Glutamatergic neuron (in vitro differentiated cells): Measurements from ENCODE around the gene PHACTR2. TPM values are rescaled to one million over a fixed set of nuclear protein-coding genes. Genes with fewer than 3 reads are reported as not detected.

Experiments
- DNase-seq: peaks from one replicate; pipeline ENCODE4 v3.0.0; 2022
- H3K27ac Mint-ChIP-seq: one replicate; pipeline ENCODE4 v1.8.0; 2020; ENCODE audit warnings: mild to moderate bottlenecking, mixed read lengths, inconsistent platforms; ENCODE audit not compliant: unreplicated experiment
- H3K27me3 Mint-ChIP-seq: one replicate; pipeline ENCODE4 v1.8.0; 2020; ENCODE audit warnings: mild to moderate bottlenecking, moderate library complexity, mixed read lengths, inconsistent platforms; ENCODE audit not compliant: unreplicated experiment
- H3K36me3 Mint-ChIP-seq: one replicate; pipeline ENCODE4 v1.8.0; 2020; ENCODE audit warnings: mild to moderate bottlenecking, mixed read lengths, inconsistent platforms; ENCODE audit not compliant: unreplicated experiment
- H3K4me1 Mint-ChIP-seq: one replicate; pipeline ENCODE4 v1.8.0; 2020; ENCODE audit warnings: mild to moderate bottlenecking, low read depth, mixed read lengths, inconsistent platforms; ENCODE audit not compliant: unreplicated experiment
- H3K4me3 Mint-ChIP-seq: one replicate; pipeline ENCODE4 v1.8.0; 2020; ENCODE audit warnings: mild to moderate bottlenecking, mixed read lengths, inconsistent platforms; ENCODE audit not compliant: unreplicated experiment
- H3K9me3 Mint-ChIP-seq: one replicate; pipeline ENCODE4 v1.8.0; 2020; ENCODE audit warnings: mild to moderate bottlenecking, moderate library complexity, mixed read lengths, inconsistent platforms; ENCODE audit not compliant: unreplicated experiment
- CTCF ChIP-seq: fragments of 200-600 bp; sonication (generic); IDR thresholded peaks from one replicate; pipeline ENCODE4 v1.5.0; 2021; ENCODE audit not compliant: partially characterized antibody, unreplicated experiment
- total RNA-seq: library from RNA; stranded (reverse); fragmentation: NEBNext Ultra II Directional; extraction: Animal tissue kit (Norgen Biotek cat#: 25700); gene quantifications from one replicate; pipeline ENCODE4 v1.2.1, GENCODE V29; 2021; ENCODE audit not compliant: unreplicated experiment

Gene PHACTR2
- total RNA-seq, 1 donor from 2014 or later: 9.7 TPM

GRCh38 chr6:143817621-143818020 lies 139.9 kb downstream of the PHACTR2 start:
- H3K4me3 Mint-ChIP-seq: no peak overlapping the region

GRCh38 chr6:143821359-143821758 lies 143.6 kb downstream of the PHACTR2 start:
- peaks cover 1% of the 10 kb centered on the region for H3K27me3 Mint-ChIP-seq

More at GRCh38 chr6:143817621-143818020, 139.9 kb downstream of the PHACTR2 start:
- DNase-seq: no peak
- Mint-ChIP-seq H3K27ac (no peak overlapping the region), H3K27me3 (peaks cover 1% of the 10 kb centered on the region), H3K36me3 (no peaks in the 10 kb centered on the region), H3K9me3 (no peaks in the 10 kb centered on the region), H3K4me1 (no peaks in the 10 kb centered on the region)
- TF ChIP-seq CTCF: no peak

GRCh38 chr6:143822584-143823024 lies 144.8 kb downstream of the PHACTR2 start:
- Mint-ChIP-seq H3K27me3 (peaks cover 1% of the 10 kb centered on the region), H3K4me1 (no peaks in the 10 kb centered on the region), H3K27ac (no peak overlapping the region), H3K9me3 (no peaks in the 10 kb centered on the region), H3K4me3 (no peak overlapping the region), H3K36me3 (no peaks in the 10 kb centered on the region)
- TF ChIP-seq CTCF: no peak
- no peak for DNase-seq

More at GRCh38 chr6:143821359-143821758, 143.6 kb downstream of the PHACTR2 start:
- Mint-ChIP-seq H3K4me1 (no peaks in the 10 kb centered on the region), H3K4me3 (no peak overlapping the region), H3K27ac (no peak overlapping the region), H3K9me3 (no peaks in the 10 kb centered on the region), H3K36me3 (no peaks in the 10 kb centered on the region)
- no peak for TF ChIP-seq CTCF
- DNase-seq: no peak

GRCh38 chr6:143823548-143823947 lies 145.8 kb downstream of the PHACTR2 start:
- no peaks in the 10 kb centered on the region for H3K4me1 Mint-ChIP-seq
- no peak for DNase-seq
- no peak overlapping the region for H3K4me3 Mint-ChIP-seq
- no peak overlapping the region for H3K27ac Mint-ChIP-seq
- H3K27me3 Mint-ChIP-seq: peaks cover 1% of the 10 kb centered on the region
- no peaks in the 10 kb centered on the region for H3K36me3 Mint-ChIP-seq
- TF ChIP-seq CTCF: no peak
- H3K9me3 Mint-ChIP-seq: no peaks in the 10 kb centered on the region

GRCh38 chr6:143828572-143828971 lies 150.8 kb downstream of the PHACTR2 start:
- DNase-seq: no peak
- Mint-ChIP-seq H3K4me3 (no peak overlapping the region), H3K4me1 (no peaks in the 10 kb centered on the region), H3K36me3 (no peaks in the 10 kb centered on the region), H3K27ac (no peak overlapping the region), H3K9me3 (no peaks in the 10 kb centered on the region), H3K27me3 (no peaks in the 10 kb centered on the region)
- no peak for TF ChIP-seq CTCF
